ENCODE results near the gene PTPN20.
"Not testable (repeated sequence)": the region's sequence is repeated elsewhere in the genome, so short reads cannot be mapped to it uniquely, and the experiment has no call there.

- TF ChIP-seq POLR2A (IDR thresholded peaks at IDR 0.05; ENCODE audit: low read length); GATA1 (IDR thresholded peaks at IDR 0.05; ENCODE audit: low read depth, low read length): not testable (repeated sequence)
Measured at GRCh38 chr10:46967013-46967412, 55.8 kb downstream of the PTPN20 start.

All from erythroblast (primary cell).